GM21381 (cell line): ENCODE results near the gene CNTRL.
"Not testable (repeated sequence)": the region's sequence is repeated elsewhere in the genome, so short reads cannot be mapped to it uniquely, and the experiment has no call there.

ENCODE experiments used
- ATAC-seq: cut with Tn5 transposase; IDR thresholded peaks from one replicate; pipeline ENCODE4 v1.9.1; 2021; ENCODE audit warnings: mild to moderate bottlenecking, moderate library complexity; ENCODE audit not compliant: unreplicated experiment

The CNTRL gene

GRCh38 chr9:121071756-121072421 lies 2.9 kb upstream of the CNTRL start:
- ATAC-seq: peak; percentile 36

GRCh38 chr9:121073038-121073437 lies 1.7 kb upstream of the CNTRL start:
- no peak for ATAC-seq

GRCh38 chr9:121075251-121076036 lies 689 bp downstream of the CNTRL start:
- peak; percentile 4 for ATAC-seq

- no peak for ATAC-seq
Measured at GRCh38 chr9:121082075-121082474, 7.3 kb downstream of the CNTRL start.

- no peak for ATAC-seq
Measured at GRCh38 chr9:121085661-121086060, 10.9 kb downstream of the CNTRL start.

- no peak for ATAC-seq
Measured at GRCh38 chr9:121088576-121088975, 13.8 kb downstream of the CNTRL start.

GRCh38 chr9:121090743-121091142 lies 16.0 kb downstream of the CNTRL start:
- not testable (repeated sequence) for ATAC-seq

- ATAC-seq: no peak
Measured at GRCh38 chr9:121095057-121095456, 20.3 kb downstream of the CNTRL start.

GRCh38 chr9:121098567-121099198 lies 23.9 kb downstream of the CNTRL start:
- no peak for ATAC-seq

- not testable (repeated sequence) for ATAC-seq
Measured at GRCh38 chr9:121104054-121104453, 29.3 kb downstream of the CNTRL start.

GRCh38 chr9:121105531-121105930 lies 30.8 kb downstream of the CNTRL start:
- ATAC-seq: no peak

GRCh38 chr9:121107029-121107428 lies 32.3 kb downstream of the CNTRL start:
- no peak for ATAC-seq

- no peak for ATAC-seq
Measured at GRCh38 chr9:121107881-121108280, 33.1 kb downstream of the CNTRL start.

GRCh38 chr9:121115466-121115865 lies 40.7 kb downstream of the CNTRL start:
- no peak for ATAC-seq

- no peak for ATAC-seq
Measured at GRCh38 chr9:121118266-121118665, 43.5 kb downstream of the CNTRL start.

- no peak for ATAC-seq
Measured at GRCh38 chr9:121120386-121120785, 45.6 kb downstream of the CNTRL start.

- peak; percentile 100 for ATAC-seq
Measured at GRCh38 chr9:121121582-121122087, 46.9 kb downstream of the CNTRL start.

- no peak for ATAC-seq
Measured at GRCh38 chr9:121122246-121123032, 47.7 kb downstream of the CNTRL start.

- no peak for ATAC-seq
Measured at GRCh38 chr9:121123816-121124535, 49.2 kb downstream of the CNTRL start.

- no peak for ATAC-seq
Measured at GRCh38 chr9:121125590-121125989, 50.8 kb downstream of the CNTRL start.
